Fibroblast of the aortic adventitia (primary cell): ENCODE measurements around the gene RPP25L. TPM values are rescaled to one million over a fixed set of nuclear protein-coding genes. Genes with fewer than 3 reads are reported as not detected.

Experiments used
- DNase-seq: peaks from one replicate; pipeline ENCODE4 v3.0.0-alpha.2; 2010; ENCODE audit warnings: low read depth
- H3K4me3 ChIP-seq: 2 replicates; pipeline ENCODE4 v1.5.1; 2011; ENCODE audit warnings: low read depth, mild to moderate bottlenecking, control low read depth, low read length, moderate library complexity
- CTCF ChIP-seq: IDR thresholded peaks from 2 replicates; pipeline ENCODE4 v1.5.1; 2011; ENCODE audit warnings: mild to moderate bottlenecking, low read length, control low read depth, inconsistent platforms; ENCODE audit not compliant: insufficient read depth
- total RNA-seq: library from RNA; depleted of rRNA; stranded (reverse); fragments of >200 nt; gene quantifications from 2 replicates; pipeline ENCODE4 v1.2.3, GENCODE V29; 2012; ENCODE audit warnings: low replicate concordance

The RPP25L gene
- total RNA-seq, 1 donor: 9.6 TPM

- no peak overlapping the region for H3K4me3 ChIP-seq
- DNase-seq: no peak
- no peak for TF ChIP-seq CTCF
These were observed 11.7 kb upstream of the RPP25L start for GRCh38 chr9:34623374-34624235.

GRCh38 chr9:34620061-34620994 lies 8.4 kb upstream of the RPP25L start, which contains the start of gene DCTN3:
Gene DCTN3, minus strand, starts transcription at chr9:34620495. Its CDS starts 31 bp downstream, at chr9:34620464.
- TF ChIP-seq CTCF: no peak
- DNase-seq: peak; percentile 96
- peak within 1 kb of the TSS; percentile 96 for H3K4me3 ChIP-seq

- H3K4me3 ChIP-seq: no peak overlapping the region
- no peak for DNase-seq
- no peak for TF ChIP-seq CTCF
These were observed 3.2 kb upstream of the RPP25L start for GRCh38 chr9:34615132-34615531.

- DNase-seq: peak; percentile 76
- H3K4me3 ChIP-seq: peak overlapping the region; percentile 67
- TF ChIP-seq CTCF: peak; percentile 91
These were observed 992 bp upstream of the RPP25L start for GRCh38 chr9:34612788-34613390.

GRCh38 chr9:34611251-34611810 lies 566 bp downstream of the RPP25L start:
- DNase-seq: no peak
- no peak for TF ChIP-seq CTCF

GRCh38 chr9:34610434-34611206 lies 1.3 kb downstream of the RPP25L start:
- H3K4me3 ChIP-seq: peak overlapping the region; percentile 87
- no peak for DNase-seq
- no peak for TF ChIP-seq CTCF

More at GRCh38 chr9:34611251-34611810, 566 bp downstream of the RPP25L start:
- H3K4me3 ChIP-seq: peak overlapping the region; percentile 87
